GM06990 (cell line): ENCODE results near the gene RIPK1.

Experiments used
- DNase-seq: peaks from one replicate; pipeline ENCODE4 v3.0.0-alpha.2; 2011; ENCODE audit not compliant: insufficient read length; ENCODE audit errors: extremely low read depth
- H3K27me3 ChIP-seq: replicated peaks from 2 replicates; pipeline ENCODE4 v1.6.0; 2011; ENCODE audit warnings: low read length; ENCODE audit not compliant: control insufficient read depth, insufficient read depth
- H3K36me3 ChIP-seq: 2 replicates; pipeline ENCODE4 v1.5.1; 2011; ENCODE audit warnings: low read length; ENCODE audit not compliant: control insufficient read depth, insufficient read depth
- H3K4me3 ChIP-seq: replicated peaks from 2 replicates; pipeline ENCODE4 v1.5.1; 2011; ENCODE audit warnings: low read depth, mild to moderate bottlenecking, control low read depth, low read length
- TF ChIP-seq, protein P1 (sequence below): IDR thresholded peaks from 2 replicates; pipeline ENCODE4 v1.5.1; 2011; ENCODE audit warnings: low read length, control low read depth, mild to moderate bottlenecking, inconsistent platforms; ENCODE audit not compliant: insufficient read depth, poor library complexity, severe bottlenecking

Gene RIPK1

GRCh38 chr6:3085074-3085473 lies 16.8 kb downstream of the RIPK1 start:
- TF ChIP-seq, protein P1, sequence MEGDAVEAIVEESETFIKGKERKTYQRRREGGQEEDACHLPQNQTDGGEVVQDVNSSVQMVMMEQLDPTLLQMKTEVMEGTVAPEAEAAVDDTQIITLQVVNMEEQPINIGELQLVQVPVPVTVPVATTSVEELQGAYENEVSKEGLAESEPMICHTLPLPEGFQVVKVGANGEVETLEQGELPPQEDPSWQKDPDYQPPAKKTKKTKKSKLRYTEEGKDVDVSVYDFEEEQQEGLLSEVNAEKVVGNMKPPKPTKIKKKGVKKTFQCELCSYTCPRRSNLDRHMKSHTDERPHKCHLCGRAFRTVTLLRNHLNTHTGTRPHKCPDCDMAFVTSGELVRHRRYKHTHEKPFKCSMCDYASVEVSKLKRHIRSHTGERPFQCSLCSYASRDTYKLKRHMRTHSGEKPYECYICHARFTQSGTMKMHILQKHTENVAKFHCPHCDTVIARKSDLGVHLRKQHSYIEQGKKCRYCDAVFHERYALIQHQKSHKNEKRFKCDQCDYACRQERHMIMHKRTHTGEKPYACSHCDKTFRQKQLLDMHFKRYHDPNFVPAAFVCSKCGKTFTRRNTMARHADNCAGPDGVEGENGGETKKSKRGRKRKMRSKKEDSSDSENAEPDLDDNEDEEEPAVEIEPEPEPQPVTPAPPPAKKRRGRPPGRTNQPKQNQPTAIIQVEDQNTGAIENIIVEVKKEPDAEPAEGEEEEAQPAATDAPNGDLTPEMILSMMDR = no peak
- no peaks in the 10 kb centered on the region for H3K27me3 ChIP-seq
- H3K4me3 ChIP-seq = no peak overlapping the region
- no peak for DNase-seq
- peaks cover 8% of the 10 kb centered on the region for H3K36me3 ChIP-seq

GRCh38 chr6:3086282-3086946 lies 18.1 kb downstream of the RIPK1 start:
- no peak for DNase-seq
- no peak overlapping the region for H3K4me3 ChIP-seq
- TF ChIP-seq, protein P1 = no peak
- no peaks in the 10 kb centered on the region for H3K27me3 ChIP-seq
- peaks cover 7% of the 10 kb centered on the region for H3K36me3 ChIP-seq

GRCh38 chr6:3088446-3088845 lies 20.2 kb downstream of the RIPK1 start:
- DNase-seq = no peak
- H3K36me3 ChIP-seq = peaks cover 7% of the 10 kb centered on the region
- H3K27me3 ChIP-seq = no peaks in the 10 kb centered on the region
- H3K4me3 ChIP-seq = no peak overlapping the region
- TF ChIP-seq, protein P1 = no peak

DNA sequence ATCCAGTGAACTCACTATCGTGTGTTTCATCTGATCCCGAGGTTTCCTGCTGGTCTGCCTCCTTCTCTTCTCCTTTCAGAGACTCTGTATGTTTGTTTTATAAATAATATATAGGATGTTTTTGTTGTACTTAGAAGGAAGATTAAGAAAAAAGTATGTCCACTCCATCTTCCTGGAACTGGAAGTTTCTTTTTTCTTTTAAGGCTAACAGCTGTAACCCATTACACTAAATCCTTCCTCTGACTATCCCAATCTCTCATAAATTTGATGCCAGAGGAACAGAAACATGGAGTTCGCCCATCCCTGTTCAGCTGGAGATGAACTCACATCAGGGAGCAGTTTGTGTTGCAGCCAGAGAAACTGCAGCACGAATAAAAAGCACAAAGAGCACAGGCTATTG lies 20.7 kb downstream of the RIPK1 start:
- Histone ChIP-seq H3K27me3 (no peaks in the 10 kb centered on the region), H3K4me3 (no peak overlapping the region), H3K36me3 (peaks cover 7% of the 10 kb centered on the region)
- TF ChIP-seq, protein P1 = no peak
- DNase-seq = no peak

DNA sequence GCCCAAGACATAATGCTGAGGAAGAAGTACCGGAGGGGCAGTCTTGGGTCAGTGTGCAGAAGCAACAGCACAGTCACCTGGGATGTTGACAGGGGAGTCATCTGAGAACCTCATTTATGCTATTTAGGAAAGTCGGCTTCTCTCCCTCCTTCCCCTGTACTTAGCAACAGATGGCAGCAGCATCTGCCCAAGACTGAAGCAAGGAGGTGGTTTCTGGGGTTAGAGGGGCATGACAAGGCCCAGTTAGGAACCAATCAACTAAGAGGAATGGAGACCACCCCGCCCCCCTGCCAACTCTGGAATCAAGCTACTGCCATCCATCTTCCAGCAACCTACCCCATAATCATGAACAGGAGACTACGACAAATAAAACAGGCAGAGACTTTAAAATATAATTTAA lies 21.7 kb downstream of the RIPK1 start:
- no peak for DNase-seq
- TF ChIP-seq, protein P1 = no peak
- Histone ChIP-seq H3K36me3 (peaks cover 5% of the 10 kb centered on the region; the same call in 1 of the 2 replicates), H3K4me3 (no peak overlapping the region), H3K27me3 (no peaks in the 10 kb centered on the region)

DNA sequence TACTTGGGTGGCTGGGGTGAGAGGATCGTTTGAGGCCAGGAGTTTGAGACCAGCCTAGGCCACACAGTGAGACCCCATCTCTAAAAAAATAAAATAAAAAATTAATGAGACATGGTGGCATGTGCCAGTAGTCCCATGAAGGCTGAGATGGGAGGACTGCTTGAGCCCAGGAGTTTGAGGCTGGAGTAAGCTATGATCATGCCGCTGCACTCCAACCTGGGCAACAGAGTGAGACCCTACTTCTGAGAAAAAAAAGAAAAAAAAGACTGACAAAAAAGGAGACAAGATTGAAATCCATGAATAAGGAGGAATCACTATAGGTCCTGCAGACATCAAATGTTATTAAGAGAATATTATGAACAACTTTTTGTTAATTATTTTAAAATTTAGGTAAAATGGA lies 26.5 kb downstream of the RIPK1 start:
- H3K36me3 ChIP-seq = peaks cover 5% of the 10 kb centered on the region; the same call in 1 of the 2 replicates
- DNase-seq = no peak
- H3K27me3 ChIP-seq = no peaks in the 10 kb centered on the region
- TF ChIP-seq, protein P1 = no peak
- no peak overlapping the region for H3K4me3 ChIP-seq
